HS-5 (cell line): ENCODE measurements around the gene GALNT18.
A peak's percentile ranks its signal among the peaks of the same experiment; 100 is the strongest.

Experiments
- DNase-seq: peaks from one replicate; pipeline ENCODE4 v3.0.0-alpha.2; 2012; ENCODE audit warnings: low read depth

GALNT18 gene

DNA sequence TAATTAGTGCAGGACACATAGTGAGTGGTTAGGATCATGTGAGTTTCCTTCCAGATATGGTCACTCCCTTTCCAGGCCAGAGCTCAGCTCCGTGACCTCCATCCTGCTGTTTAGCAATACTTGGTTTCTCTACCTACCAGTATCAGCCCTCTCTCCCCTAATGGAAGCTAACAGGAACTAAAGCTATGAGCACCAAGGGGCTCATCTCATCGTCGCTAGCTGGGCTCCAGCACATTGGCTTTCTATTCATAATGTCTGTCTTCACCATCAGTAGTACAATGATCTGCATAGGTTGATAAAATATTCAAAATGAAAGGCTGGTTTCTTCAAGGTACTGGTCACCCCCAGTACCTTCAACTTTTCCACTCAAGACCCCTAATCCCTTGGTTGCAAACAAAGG lies 2.4 kb upstream of the GALNT18 start:
- no peak for DNase-seq

DNA sequence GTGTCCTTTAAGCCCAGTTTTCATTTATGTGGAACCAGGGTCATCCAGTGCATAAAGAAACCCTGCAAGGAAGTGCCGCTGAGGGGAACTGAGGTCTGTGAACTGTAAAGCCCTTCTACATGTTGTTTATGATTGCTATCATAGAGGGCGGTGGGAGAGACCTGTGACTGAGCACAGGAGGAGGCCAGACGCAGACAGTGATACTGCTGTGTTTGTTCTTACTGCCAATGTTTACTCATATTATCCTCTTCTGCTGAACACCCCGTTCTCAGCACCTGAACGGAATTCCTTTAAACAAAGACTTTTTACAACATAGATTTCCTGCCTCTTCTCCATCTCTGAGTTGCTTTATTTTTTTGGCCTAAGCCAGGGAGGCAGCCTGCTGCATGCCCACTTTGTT lies 967 bp upstream of the GALNT18 start:
- no peak for DNase-seq

DNA sequence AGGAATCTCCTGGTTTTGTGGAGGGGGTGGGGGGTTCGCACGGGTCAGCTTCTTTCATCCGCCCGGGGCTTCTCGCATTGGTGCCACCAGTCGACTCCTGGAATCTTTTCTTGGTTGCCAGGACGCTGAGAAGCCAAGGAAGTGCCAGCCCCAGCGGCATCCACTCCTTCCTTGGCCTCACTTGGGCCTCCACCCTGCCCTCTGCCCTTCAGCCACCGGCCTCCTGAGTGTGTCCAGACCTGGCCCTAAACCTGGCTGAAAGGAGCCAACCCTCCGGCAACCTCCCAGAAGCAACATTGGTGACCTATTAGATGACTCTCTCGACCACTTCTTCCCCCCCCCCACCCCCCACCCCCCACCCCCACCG lies 518 bp upstream of the GALNT18 start:
- DNase-seq = no peak

DNA sequence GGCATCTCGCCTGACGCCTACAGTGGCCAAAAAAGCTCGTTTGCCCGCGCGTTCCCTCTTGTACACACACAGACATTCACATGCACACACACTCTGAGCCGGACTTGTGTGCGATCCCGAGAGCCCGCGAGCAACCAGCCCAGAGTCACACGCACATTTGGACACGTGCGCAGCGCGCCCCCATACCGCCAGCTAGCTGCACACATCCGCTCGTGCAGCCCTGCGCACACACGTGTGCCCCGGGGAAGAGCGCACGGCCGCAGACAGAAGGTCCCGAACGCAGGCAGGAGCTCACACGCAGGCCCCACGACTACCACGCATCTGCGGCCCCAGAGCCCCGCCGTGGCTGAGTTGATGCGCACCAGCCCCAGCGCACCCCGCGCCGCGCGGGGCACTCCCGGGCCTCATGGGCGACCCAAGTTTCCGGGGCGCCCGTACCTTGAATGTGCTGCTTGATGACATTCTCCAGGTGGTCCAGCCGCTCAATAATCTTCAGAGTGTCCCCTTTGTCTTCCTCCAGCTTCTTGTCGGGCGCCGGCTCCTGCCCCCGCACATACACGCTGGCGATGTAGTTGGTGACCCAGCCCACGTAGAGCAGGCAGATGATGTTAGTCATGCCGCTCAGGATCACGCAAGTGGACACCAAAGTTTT lies 758 bp downstream of the GALNT18 start:
- no peak for DNase-seq

DNA sequence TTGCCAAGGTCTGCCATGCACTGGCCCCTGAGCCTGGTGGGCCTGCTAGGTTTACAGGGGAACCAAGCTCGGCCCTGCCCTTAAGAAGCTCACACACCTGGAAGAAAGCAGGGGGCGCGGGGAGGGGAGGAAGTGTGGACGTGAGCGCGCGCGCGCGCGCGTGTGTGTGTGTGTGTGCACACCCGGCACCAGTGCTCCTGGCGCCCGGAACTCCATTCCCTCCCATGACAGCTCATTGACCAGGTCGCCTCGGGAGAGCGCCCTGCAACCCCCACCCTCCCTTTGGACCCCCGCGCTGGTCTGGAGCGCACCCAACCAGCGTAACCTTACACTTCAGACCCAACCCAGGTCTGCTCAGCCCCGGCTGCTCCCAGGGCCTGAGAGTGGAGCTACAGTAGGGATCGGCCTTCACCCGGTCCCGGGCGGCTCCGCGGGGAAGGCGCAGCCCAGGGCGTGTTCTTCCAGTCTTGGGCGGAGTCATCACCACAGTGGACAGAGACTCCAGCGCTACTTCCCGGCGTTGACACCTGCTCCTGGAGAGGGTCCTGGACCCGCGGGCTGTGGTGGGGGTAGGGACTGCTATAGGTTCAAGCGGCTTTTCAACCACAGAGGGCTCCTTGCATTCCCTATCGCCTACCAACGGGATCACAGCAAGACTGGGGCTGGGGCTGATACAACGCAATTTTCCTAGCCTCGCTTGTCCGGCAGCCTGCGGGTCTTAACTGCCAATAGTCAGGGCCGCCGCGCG lies 1.5 kb downstream of the GALNT18 start:
- DNase-seq = no peak

DNA sequence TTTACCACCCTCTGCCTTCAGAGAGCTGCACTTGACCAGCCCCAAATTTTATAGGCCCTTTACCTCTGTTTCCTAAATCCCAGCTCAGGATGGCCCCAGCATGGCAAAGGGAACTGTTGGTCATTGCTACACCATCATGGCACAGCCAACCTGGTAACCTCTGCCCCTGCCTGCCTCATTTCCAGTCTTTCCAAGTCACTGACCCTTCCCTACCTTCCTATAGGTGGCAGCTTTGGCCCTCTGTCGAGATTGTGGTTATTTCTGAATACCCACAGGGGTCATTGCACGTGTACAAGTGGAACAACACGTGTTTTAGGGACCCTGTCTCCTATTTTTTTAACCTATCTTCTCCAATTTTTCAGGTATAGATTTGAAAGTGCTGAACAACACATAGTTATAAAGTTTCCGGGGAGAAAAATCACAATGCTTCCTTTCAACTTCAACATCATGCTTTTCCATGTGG lies 2.8 kb downstream of the GALNT18 start:
- no peak for DNase-seq

DNA sequence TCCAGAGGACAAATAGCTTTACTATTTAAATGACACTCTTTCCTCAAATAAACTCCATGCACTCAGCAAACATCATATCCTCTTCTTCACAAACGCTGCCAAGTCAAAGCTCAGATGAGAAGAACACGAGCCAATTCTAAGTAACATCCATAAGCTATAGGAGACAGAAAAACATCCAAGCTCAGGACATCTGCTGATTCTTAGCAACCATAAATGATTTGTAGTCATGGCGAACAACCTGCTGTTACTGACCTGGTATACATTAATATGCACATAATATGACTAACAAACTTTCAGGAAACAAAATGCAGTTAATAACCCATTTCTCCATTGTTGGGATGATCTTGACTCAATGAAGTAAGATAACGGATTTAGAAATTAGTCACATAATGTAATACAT lies 6.7 kb downstream of the GALNT18 start:
- DNase-seq = no peak

DNA sequence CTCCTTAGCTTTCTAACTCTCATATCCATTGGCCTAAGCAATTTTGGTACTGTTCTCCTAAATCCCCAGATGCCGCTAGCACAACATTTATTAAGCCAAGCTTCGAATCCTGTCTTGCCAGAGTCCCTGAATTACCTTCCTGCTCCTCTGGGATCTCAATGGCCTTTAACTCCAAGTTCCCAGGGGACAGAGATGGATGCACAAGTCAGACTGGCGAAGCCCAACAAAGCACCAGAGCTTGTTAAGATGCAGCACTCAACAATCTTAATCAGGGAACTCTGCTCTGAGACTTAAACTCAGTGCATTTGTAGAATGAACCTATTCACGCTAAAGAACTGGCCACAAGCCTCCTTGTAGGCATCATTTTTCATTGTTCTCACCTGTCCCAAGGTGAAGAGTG lies 9.4 kb downstream of the GALNT18 start:
- DNase-seq = no peak

DNA sequence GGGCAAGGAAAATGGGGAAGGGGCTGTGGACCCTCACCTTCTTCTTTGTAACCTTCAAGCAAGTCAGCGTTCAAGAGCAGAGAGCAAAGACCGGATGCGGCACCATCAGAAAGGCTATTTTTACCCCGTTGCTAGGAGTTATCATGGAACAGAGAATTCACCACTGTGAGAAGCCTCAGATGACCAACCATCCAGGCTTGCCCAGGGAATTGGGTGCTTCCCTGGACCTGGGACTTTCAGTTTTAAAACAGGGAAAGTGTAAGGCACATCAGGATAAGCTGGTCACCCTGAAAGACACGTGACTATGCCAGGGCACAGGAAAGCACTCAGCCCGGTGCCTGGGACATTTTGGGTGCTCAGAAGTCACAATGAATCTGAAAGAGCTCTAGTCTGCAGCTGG lies 10.4 kb downstream of the GALNT18 start:
- no peak for DNase-seq

DNA sequence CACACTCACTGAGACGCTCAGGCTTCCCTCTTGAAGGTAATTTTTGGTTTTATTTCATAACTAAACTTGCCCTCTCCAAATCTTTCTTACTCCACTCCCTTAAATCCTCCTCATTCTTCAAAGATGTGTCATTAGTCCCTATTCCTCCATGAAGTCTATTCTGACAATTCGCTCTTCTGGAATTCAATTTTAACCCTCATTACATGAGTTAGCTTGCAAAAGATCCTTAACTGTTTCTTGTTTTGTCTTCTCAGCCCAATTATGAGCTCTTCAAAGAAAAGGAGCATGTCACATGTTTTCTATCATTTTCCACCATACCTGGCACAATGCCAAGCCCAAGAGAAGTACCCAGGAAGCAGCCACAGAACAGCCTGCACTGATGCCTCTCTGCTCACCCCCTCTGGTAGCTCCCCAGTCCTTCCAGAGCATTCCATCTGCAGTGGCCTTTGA lies 13.0 kb downstream of the GALNT18 start:
- peak; percentile 80 for DNase-seq

DNA sequence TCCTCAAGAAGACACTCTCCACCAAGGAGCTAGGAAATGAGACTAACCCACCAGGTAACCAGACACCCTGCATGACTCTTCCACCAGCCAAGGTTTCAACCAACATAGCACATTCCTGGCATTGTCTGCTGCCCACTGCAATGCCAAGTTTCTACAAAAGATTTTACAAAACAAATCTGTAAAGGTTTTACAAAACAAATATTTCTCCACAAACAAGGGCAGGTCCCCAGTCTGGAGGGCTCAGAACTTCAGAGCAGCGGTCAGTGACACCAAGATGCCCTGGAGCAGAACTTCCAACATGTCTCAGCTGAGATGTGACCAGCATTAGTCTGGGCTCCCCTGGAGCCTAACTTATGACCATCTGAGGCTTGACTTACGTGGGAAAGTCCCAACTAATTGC lies 14.0 kb downstream of the GALNT18 start:
- no peak for DNase-seq

DNA sequence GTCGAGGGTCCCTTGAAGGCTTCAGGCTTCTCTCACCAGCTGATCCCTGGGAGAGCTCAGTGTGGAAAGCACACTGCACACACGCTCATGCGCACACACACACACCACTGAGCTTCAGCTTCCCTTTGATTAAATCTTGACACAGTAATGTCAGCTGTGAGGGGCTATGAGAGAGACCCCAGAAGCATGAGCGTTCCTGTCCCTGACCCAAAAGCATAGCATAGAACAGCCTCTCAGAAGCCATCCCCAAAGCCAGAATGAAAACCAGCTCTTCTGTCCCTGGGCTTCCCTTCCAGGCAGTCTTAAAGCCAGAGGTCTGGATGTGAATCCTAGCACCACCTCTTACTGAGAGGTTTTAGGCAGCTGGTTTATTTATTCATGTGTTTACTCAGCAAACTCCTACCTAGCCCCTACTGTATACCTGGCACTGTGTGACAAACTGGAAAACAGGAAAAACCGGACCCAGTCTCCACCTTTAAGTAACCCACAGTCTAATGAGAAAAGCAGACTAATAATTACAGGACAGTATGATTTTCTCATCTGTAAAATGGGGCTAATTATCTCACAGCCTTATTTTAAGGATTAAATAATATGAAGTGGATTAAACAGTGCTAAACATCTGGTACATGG lies 15.9 kb downstream of the GALNT18 start:
- DNase-seq = no peak

DNA sequence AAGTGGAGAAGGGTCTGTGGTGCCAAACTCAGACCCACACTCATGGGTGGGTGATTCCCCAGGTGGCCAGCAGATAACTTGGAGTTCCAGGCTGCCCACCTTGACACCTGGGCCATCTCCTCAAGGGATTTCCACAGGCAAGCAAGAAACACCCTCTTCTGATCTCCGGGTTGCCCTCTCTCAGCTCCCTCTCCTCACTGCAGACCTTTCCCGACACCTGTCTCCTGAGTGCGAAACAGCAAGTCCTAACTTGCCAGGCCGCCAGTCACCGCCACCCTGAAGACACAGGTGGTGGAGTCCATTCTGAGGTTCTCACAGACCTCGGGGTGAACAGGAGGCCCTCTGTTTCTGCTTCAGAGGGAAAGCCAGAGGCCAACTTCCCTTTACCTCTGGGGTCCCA lies 16.6 kb downstream of the GALNT18 start:
- DNase-seq = no peak

DNA sequence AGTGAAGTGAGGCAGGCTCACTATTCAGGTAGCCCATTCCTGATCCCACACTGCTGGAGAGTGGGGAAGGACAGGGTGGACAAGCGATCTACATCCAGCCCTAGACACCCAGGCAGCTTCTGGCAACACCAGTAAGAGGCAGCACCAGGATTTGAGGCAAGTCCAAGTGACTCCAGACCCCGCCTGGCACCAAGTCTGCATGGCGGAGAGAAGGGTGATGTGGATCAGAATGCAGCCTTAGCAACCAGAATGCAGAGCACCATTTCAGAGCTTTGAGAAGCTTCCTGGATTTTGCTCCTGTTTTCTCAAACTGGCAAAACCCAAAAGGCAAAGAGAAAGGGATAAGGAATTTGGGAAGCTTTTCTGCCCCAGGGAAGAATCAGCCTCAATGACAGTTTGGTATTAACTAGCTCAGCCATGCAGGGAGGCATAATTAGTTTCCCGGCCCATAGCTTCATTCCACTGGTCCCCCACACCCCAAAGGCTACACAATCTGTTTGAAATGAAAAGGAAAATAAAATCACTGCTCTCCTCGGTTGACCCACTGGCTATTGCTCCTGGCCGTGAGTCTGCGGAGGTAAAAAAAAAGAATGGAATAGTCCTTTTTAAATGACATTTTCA lies 17.3 kb downstream of the GALNT18 start:
- no peak for DNase-seq

DNA sequence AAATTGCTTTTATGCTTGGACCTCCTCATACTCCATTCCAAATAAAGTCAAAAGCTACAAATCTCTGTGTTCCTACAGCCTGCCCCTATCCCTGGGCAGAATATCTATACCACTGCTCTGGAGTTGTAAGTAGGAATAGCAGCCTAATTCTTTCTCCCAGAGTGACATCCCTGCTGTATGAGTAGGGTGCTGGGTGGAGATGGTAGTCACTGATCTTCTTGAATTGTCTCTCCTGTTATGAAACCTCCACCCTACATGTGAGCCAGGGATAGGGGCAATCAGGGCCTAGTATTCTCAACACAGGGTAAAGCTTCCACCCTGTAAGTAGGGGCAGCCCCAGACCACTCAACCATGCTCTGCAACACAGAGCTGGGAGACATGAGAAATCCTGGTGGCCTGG lies 19.8 kb downstream of the GALNT18 start:
- no peak for DNase-seq

DNA sequence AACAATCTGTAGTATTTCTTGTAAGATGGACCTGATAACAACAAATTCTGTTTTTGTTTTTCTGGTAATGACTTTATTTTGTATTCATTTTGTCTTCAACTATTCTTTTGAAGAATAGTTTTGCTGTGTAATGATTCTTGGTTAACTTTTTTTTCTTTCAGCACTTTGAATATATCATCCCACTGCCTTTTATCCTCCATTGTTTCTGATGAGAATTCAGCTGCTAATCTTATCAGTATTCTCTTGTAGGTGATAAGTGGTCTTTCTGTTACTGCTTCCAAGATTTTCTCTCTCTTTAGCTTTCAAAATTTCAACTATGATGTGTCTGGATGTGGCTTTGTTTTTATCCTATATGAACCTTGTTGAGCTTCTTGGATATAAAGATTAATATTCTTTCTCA lies 21.5 kb downstream of the GALNT18 start:
- DNase-seq = no peak

DNA sequence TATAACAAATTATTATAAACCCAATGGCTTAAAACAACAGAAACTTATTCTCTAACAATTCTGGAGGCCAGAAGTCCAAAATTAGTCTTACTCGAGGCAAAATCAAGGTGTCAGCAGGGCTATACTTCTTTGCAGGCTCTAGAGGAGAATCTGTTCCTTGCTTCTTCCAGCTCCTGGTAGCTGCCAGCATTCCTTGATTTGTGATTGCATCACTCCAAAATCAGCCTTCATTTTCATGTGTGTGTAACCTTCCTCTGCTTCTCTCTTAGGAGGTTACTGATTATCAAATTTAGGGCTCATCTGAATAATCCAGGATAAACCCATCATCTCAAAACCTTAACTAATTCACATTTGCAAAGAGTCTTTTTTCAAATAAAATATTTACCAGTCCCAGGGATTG lies 23.6 kb downstream of the GALNT18 start:
- no peak for DNase-seq

DNA sequence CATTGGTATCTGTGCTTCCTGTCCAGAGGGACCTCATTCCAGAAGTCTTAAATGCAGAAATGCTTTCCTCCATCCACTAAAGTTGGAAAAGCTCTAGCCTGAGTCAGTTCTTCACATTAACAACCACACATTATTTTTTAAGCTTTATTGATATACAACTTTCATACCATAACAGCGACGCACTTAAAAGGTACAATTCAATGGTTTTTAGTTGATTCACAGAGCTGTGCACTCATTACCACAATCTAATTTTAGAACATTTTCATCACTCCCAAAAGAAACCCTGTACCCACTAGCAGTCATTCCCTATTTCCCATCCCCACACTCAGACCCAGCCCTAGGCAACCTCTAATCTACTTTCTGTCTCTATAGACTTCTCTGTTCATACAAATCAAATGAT lies 27.6 kb downstream of the GALNT18 start:
- DNase-seq = no peak

DNA sequence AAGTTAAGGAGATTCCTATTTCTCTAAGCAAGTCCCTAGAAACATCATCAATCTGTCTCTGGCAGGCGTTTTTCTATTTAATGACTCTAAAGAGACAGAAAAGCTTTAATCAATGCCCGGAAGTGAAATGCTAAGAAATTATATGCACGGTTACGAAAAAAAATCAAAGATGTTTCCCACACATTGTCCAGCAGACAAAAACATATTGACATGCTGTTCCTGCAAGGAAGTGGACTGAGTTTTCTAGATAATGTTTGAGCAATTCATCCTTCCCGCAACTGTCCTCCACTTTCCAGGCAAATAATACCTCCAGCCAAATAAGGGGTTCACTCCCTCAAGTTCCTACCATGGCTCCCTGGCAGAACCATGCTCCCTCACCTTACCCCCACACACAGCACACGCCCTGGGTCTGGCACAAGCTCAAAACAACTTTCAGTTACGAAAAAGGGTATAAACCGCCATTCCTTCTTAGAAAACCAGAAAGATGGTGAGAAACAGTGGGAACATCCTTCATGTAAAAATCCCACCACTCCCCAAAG lies 29.6 kb downstream of the GALNT18 start:
- DNase-seq = no peak

DNA sequence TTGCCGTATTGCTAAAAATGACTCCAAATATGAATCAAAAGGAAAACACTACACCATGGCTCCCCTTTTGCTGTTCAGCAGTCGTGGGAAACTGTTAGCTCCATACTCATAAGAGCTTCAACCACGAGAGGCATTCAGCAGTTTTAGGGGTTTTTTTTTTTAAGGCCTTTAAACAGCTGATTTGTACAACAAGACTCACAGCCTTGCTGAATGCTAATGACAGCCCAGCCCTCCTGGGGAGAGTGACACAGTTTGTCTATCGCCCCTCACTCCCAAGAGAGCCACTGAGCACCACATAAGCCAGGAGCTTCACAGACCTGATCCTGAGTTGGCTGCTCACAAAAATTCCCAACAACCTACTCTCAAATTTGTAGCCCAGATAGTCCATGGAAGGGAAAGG lies 32.4 kb downstream of the GALNT18 start:
- DNase-seq = no peak

DNA sequence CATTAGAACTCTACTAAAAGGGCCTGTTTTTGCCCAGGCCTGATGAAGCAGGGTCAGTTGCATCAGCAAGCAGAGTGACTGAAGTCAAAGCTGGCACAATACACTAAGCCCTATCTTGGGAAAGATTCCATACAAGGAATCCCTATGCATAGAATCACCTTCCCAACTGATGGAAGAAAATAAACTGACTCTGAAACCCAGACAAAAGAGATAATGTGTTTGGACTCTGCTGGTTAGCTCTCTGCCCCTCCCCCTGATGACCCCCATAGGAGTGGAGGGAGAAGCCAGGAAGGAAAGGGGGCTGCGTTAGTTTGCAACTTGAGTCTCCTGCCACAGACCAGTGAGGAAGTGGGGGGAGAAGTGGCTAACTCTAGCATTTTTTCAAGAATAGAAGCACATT lies 32.9 kb downstream of the GALNT18 start:
- DNase-seq = no peak

DNA sequence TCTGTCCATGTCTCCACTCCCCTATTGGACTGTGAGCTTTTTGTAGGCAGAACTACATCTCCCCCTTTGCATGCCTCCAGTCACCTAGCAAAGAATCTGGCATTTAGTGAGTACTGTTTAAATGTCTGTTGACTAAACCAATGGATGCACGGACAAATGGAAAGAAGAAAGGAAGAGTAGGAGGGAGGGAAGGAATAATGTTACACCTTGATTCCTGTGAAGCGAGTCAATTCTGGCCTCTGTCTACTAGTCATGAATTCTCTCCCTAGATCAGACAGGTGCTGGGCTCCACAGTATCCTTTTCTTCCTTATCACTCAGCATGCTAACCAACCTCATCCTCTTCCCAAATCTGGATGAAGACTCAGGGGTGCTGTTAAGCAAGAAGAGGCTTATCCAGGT lies 33.6 kb downstream of the GALNT18 start:
- no peak for DNase-seq

DNA sequence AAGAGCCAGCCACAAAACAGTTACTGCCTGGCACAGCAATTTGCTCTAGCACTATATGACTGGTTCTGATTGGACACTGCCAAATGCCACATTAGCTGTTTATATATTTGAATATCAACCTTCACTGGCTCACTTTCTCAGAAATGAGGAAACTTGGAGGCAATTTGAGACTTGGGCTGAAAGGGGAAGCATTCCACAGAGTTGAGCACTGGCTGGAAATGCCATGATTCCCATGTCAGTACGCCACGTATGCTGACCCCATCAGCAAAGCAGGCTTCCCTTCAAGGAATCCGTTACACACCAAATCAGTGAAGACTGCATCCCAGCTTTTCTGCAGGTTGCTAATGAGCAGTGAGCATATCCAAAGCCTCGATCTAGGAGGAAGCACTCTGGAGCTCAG lies 34.7 kb downstream of the GALNT18 start:
- no peak for DNase-seq
